H54 (cell line): ENCODE measurements around the gene OR51D1.
A peak's percentile ranks its signal among the peaks of the same experiment; 100 is the strongest.

Experiments used
- DNase-seq: peaks from one replicate; pipeline ENCODE4 v3.0.0; 2011; ENCODE audit warnings: low spot score, mixed read lengths; ENCODE audit not compliant: insufficient read length
- FAIRE-seq: peaks from 3 replicates; lab custom pipeline; 2011; peaks lifted over from hg19 to GRCh38; lab: Jason Lieb, UNC
- POLR2A ChIP-seq: IDR thresholded peaks from 2 replicates; pipeline ENCODE4 v1.6.1; 2011; ENCODE audit warnings: low read depth, mild to moderate bottlenecking, low read length

Gene OR51D1

DNA sequence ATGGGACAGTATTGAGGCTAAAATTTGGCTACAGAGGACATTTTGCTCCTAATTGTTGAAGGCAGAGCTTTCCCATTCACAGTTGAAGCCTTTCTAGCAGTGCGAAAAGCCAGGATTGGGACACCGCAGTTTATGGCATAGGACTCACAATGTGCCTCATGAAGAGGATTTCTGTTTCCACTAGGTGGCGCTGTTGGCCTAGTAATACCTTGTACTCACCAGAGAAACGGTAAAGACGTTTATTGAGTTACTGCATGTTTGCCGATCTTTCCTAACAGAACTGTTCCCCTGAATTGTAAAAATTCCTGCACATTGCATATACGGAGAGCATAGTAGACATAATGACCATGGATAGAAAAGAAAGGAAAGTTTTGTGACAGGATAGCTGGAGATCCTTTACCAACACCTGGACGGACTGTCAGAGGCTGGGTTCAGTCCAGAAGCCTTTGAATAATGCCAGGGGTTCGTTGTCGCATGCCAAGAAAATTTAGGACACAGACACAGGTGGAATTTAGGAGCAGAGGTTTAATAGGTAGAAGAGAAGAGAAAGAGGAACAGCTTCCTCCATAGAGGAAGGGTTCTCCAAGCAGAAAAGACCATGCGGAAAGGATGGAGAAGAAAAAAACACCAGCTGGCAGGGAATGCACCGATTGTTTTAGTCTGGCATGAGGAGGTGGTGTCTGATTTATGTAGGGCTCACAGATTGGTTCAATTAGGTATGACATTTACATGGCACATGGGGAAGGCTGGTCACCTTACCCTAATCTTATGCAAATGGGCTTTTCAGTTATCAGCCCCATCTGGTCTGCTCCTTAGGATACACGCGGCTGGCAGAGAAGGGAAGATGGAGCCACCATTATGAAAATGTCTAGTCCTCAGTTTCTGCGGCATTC lies 10.8 kb upstream of the OR51D1 start:
- DNase-seq (no peak), FAIRE-seq (peak; percentile 89)
- TF ChIP-seq POLR2A = no peak

DNA sequence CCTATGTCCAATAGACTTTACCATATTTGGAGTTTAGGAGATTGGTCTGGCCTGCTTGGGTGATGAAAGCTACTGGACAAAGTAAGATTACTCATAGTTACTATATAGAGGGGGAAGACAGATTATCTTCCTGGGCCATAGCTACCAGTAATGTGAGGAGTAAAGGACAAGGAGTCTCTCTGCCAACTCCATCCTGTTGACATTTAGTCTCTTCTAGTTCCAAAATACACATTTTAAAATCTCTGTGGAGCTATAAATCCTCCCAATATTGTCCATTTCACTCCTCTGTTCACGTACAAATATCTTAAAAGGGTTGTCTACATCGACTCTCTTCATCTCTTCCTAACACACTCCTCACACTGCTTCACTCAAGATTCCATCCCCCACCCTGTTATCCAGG lies 1.1 kb upstream of the OR51D1 start:
- no peak for DNase-seq
- no peak for TF ChIP-seq POLR2A
- no peak for FAIRE-seq

DNA sequence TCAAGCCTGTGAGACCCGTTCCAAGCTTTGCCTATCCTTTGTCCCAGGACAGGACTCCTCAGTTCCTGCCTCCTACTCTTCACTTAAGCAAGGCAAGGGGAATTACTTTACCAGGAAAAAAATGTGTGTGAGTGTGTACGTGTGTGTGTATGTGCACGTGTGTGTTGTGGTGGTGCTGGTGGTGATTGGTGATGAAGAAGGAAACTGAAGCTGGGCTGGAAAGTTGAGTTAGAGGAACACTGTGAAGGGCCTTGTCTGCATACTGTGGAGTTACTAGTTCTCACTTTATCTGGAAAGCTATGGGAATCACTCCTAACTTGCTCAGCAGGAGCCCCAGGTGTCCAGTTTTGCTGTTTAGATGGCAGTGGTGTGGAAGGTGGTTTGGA lies 378 bp downstream of the OR51D1 start:
- no peak for TF ChIP-seq POLR2A
- FAIRE-seq (no peak), DNase-seq (no peak)

DNA sequence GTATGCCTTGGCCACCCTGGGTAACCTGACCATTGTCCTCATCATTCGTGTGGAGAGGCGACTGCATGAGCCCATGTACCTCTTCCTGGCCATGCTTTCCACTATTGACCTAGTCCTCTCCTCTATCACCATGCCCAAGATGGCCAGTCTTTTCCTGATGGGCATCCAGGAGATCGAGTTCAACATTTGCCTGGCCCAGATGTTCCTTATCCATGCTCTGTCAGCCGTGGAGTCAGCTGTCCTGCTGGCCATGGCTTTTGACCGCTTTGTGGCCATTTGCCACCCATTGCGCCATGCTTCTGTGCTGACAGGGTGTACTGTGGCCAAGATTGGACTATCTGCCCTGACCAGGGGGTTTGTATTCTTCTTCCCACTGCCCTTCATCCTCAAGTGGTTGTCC lies 2.7 kb downstream of the OR51D1 start:
- no peak for DNase-seq
- TF ChIP-seq POLR2A = no peak
- no peak for FAIRE-seq

DNA sequence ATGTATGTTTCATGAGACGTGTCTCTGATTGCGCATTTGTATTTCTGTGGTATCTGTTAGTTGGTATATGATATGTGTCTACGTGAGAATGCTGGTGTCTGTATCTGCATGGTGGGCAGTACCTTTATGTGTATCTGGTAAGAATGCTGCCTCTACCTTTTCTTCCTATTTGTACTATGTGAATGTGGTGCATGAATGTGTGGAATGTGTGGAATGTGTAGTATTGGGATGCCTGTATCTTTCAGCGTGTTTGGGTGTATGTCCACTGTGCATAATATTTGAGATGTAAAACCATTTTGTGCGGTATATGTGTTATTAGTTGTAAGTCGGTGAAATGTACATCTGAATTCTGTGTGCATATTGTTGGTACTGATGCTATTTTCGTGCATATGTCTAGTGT lies 4.2 kb downstream of the OR51D1 start:
- no peak for TF ChIP-seq POLR2A
- FAIRE-seq (no peak), DNase-seq (no peak)

DNA sequence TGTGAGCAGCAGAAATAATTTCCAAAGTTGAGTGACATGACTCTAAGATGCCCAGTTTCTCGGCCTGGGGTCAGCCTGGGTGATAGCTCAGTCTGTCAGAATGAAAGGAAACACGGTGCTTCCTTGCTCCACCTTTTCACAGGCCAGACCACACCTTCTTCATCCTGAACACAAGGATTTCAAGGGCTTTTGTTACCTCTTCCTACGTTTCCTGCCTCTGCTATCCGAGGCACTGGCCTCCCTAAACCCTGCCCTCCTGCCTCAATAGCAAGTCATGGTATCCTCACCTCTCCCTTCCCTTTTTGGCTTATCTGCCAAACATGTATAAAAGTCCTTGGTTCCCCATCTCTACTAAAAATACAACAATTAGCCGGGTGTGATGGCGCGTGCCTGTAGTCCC lies 4.8 kb downstream of the OR51D1 start:
- DNase-seq (no peak), FAIRE-seq (no peak)
- TF ChIP-seq POLR2A = no peak

DNA sequence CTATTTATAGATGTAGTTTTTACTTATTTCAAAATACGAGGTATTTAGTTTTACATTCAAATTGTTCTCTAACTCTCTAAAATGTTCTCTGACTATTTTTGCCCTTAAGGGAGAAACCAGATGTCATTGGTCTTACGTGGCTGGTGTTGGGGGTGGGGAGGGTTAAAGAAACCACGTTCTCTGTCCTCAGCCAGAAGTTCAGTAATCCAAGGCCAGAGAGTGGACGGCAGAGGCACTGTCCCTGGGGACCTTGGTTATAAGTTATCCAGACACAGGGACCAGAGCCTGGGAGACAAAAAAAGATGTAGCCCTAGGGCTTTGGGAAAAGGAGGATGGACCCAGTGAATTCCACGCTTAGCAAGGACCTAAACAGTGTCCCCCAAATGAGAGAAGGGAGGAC lies 5.8 kb downstream of the OR51D1 start:
- no peak for FAIRE-seq
- no peak for DNase-seq
- no peak for TF ChIP-seq POLR2A

DNA sequence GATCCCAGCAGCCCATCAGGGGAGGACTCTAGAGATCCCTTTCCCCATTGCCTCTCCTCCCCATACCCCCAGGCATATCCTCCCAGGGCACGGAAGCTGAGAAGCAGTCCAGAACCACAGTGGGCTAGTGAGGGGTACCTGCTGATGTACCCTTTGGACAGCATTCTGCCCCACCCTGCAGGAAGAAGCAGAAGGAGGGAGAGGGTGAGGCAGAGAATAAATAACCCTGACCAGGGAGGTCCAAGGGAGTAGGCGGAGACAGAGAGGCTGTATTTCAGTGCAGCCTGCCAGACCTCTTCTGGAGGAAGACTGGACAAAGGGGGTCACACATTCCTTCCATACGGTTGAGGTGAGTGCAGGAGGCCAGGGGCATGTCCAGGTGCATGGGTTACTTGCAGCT lies 6.4 kb downstream of the OR51D1 start, which contains the start of gene OR51E1:
TSS of gene OR51E1 (plus strand) at position 301 of the 400 bp plus-strand sequence. CDS start 8,545 bp downstream, outside the sequence.
- no peak for DNase-seq
- FAIRE-seq = no peak
- no peak for TF ChIP-seq POLR2A

DNA sequence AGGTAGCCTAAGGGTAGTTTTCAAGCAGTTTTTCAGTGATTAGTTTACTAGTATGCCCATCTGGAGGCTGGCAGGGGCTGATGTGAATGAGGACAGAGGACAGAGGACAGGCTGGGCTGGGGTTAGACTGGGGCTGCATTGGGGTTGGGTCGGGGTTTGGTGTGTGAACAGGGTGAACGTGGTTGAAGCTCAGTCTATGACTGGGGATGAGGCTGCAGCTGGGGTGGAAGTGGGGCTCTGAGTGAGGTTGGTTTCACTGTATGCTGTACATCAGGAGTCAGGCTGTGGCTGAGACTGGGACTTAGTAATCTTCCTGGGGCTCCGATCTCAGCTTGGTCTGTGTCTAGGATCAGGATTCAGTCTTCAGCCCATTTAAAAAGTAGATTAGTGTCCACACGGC lies 7.0 kb downstream of the OR51D1 start:
- TF ChIP-seq POLR2A = no peak
- no peak for DNase-seq
- FAIRE-seq = no peak

DNA sequence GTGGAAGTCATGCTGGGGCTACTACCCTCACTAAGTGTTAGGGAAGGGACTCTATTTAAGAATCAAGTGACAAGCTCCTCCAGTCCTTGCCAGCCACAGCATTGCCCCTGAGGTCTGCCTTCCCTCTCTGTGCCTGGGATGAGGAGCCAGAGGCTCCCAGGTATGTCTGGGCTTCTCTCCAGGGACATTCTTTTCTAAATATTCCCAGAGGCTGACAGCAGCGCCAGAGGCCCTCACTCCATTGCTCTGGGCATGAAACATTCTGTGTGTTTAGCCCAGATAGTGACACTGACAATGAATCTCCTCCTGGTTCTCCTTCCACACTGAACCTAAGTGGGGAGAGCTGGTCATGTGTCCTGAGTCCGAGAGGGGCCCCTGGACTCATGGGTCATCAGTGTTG lies 8.7 kb downstream of the OR51D1 start:
- FAIRE-seq (no peak), DNase-seq (no peak)
- TF ChIP-seq POLR2A = no peak

DNA sequence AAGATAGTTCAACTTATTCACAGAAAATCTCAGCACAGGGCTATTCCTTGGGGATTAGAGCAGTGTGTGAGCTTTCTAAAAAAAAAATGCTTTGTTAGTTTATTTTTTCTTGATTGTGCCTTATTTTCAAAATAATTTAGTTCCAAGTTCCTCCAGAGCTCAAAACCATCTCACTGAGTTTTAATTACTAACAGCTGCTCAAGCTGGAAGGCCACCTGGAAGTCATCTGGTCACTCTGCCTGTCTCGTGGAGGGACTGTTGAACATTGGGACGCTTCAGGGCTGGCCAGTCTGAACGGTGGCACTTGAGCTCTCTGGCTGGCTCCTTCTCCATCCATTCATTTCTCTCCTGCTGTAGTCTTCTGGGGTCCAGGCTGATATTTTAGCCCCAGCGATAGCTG lies 10.5 kb downstream of the OR51D1 start:
- DNase-seq (no peak), FAIRE-seq (no peak)
- no peak for TF ChIP-seq POLR2A

DNA sequence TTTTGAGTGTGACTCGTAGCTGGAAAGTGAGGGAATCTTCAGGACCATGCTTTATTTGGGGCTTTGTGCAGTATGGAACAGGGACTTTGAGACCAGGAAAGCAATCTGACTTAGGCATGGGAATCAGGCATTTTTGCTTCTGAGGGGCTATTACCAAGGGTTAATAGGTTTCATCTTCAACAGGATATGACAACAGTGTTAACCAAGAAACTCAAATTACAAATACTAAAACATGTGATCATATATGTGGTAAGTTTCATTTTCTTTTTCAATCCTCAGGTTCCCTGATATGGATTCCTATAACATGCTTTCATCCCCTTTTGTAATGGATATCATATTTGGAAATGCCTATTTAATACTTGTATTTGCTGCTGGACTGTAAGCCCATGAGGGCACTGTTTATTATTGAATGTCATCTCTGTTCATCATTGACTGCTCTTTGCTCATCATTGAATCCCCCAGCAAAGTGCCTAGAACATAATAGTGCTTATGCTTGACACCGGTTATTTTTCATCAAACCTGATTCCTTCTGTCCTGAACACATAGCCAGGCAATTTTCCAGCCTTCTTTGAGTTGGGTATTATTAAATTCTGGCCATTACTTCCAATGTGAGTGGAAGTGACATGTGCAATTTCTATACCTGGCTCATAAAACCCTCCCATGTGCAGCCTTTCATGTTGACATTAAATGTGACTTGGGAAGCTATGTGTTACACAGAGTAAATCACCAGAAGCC lies 17.5 kb downstream of the OR51D1 start:
- no peak for TF ChIP-seq POLR2A
- DNase-seq (no peak), FAIRE-seq (no peak)

DNA sequence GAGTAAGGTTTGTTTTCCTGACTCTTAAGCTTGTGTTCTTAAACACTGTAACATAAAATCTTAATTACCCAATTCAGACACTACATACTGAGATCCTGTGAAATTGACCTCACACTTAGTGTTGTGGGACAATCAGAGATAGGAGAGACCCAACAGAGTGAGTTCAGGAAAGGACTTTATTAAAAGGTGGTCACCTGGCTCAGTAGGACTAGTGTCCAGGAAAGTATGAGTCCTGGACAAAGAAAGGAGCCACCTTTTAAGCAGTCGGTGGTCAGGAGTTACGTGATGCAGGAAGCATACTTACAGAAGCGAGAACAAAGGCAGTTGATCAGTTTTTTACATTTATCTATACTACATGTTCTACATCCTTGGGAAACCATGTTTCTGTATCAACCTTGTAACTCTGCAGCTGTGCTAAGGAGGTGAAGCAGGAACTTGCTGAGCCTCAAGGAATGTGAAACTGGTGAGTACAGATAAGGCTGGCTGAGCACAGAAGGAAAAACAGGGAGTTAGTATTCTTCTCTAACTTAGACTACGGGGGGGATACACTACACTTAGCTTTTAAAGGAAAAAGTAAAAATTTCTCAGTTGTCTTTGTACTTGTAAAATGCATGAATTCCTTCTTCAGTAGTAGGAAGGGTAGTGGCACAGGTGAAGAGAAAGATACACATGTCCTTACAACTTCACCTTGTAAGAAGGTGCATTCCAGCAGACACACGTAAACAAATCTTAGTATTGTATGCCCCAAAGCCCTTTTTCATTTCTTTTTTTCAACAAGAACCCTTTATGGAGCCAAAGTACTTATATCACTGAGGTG lies 21.6 kb downstream of the OR51D1 start:
- no peak for TF ChIP-seq POLR2A

DNA sequence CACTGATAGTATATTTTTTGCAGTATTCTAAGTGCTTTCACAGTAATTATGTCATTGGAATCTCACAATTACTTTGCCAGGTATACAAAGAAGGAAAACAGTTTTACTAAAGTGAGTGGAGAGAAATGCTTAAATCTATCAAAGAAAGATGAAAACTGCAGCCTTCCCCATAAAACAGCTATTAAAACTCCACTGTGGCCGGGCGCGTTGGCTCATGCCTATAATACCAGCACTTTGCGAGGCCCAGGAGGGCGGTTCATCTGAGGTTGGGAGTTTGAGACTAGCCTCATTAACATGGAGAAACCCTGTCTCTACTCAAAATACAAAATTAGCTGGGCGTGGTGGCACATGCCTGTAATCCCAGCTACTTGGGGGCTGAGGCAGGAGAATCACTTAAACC lies 25.6 kb downstream of the OR51D1 start:
- no peak for DNase-seq
- no peak for FAIRE-seq
- no peak for TF ChIP-seq POLR2A

More for the DNA sequence above, 21.6 kb downstream of the OR51D1 start:
- FAIRE-seq (peak; percentile 30), DNase-seq (no peak)
